Lung (tissue), 12 donors: ENCODE measurements around the gene RPLP1. TPM values are rescaled to one million over a fixed set of nuclear protein-coding genes. Genes with fewer than 3 reads are reported as not detected.

Experiments used
- ATAC-seq: fragments of 200-7000 bp; cut with Tn5 transposase; one replicate; pipeline ENCODE4 v1.9.1; 2020; ENCODE audit warnings: moderate number of reproducible peaks; ENCODE audit not compliant: insufficient read depth, low FRiP score
- DNase-seq, 3 donors: peaks; one replicate each; pipeline ENCODE4 v3.0.0-alpha.2; 2013 to 2017
- H3K27ac ChIP-seq, 2 donors: one replicate each; pipeline ENCODE4 v1.5.1; 2013; ENCODE audit warnings: mild to moderate bottlenecking in 2 of 2, moderate library complexity in 2 of 2, control low read depth in 1 of 2, inconsistent platforms in 1 of 2, low read depth in 1 of 2, low read length in 1 of 2
- H3K27me3 ChIP-seq, 3 donors: one replicate each; pipeline ENCODE4 v1.5.1; 2013; ENCODE audit warnings: low read length in 2 of 3; ENCODE audit not compliant: control insufficient read depth in 3 of 3, insufficient read depth in 3 of 3
- H3K36me3 ChIP-seq, 4 donors: one replicate each; pipeline ENCODE4 v1.5.1; 2013; ENCODE audit warnings: low read length in 4 of 4, mild to moderate bottlenecking in 1 of 4, moderate library complexity in 1 of 4; ENCODE audit not compliant: control insufficient read depth in 4 of 4, insufficient read depth in 4 of 4
- H3K4me1 ChIP-seq, 5 donors: one replicate each; pipeline ENCODE4 v1.5.1; 2013; ENCODE audit warnings: low read length in 5 of 5, mild to moderate bottlenecking in 2 of 5, moderate library complexity in 1 of 5; ENCODE audit not compliant: control insufficient read depth in 5 of 5, insufficient read depth in 5 of 5
- H3K4me3 ChIP-seq: one replicate; pipeline ENCODE4 v1.5.1; 2013; ENCODE audit warnings: mild to moderate bottlenecking, control low read depth, moderate library complexity
- H3K9ac ChIP-seq, 2 donors: one replicate each; pipeline ENCODE4 v1.5.1; 2013; ENCODE audit warnings: low read length in 2 of 2, control low read depth in 1 of 2; ENCODE audit not compliant: insufficient read depth in 1 of 2
- H3K9me3 ChIP-seq, 4 donors: one replicate each; pipeline ENCODE4 v1.5.1; 2013; ENCODE audit warnings: low read length in 3 of 4, mild to moderate bottlenecking in 1 of 4, moderate library complexity in 1 of 4; ENCODE audit not compliant: control insufficient read depth in 4 of 4, insufficient read depth in 3 of 4
- CTCF ChIP-seq: IDR thresholded peaks from 2 replicates; pipeline ENCODE4 v1.5.1; 2012; ENCODE audit warnings: mild to moderate bottlenecking; ENCODE audit errors: control extremely low read depth, extremely low read depth
- WGBS, 2 donors: extraction: QIAGEN DNeasy Blood & Tissue Kit; methylation state at CpG; one replicate each; pipeline ENCODE4 v1.1.7; 2013; 5-methylcytosine and 5-hydroxymethylcytosine counted together
- polyA plus RNA-seq, 2 donors: library from polyadenylated mRNA; stranded (reverse); fragments of 200-250 nt; gene quantifications; one replicate each; pipeline ENCODE4 v1.2.1, GENCODE V29; 2013
- total RNA-seq, 2 donors: library from RNA; depleted of rRNA in 1 of 2; stranded (reverse); fragments of >200 nt in 1 of 2; gene quantifications; one replicate each; pipeline ENCODE4 v1.2.1, GENCODE V29; 2014 to 2021
- donor health status: control.
- donor health status: control.
- donor health status: Bipolar disorder and iron deficiency.
- donor health status: healthy.
- donor health status: DM: yes; HTN: yes; CAD: no.

RPLP1 gene
- total and polyA plus RNA-seq, 4 donors: 201 to 2,405 (median 1,545) TPM

- Histone ChIP-seq H3K4me3 (no peak overlapping the region), H3K27ac (no peak overlapping the region), H3K4me1 (peaks cover 4 to 32% (median 14%) of the 10 kb centered on the region in 5 donors), H3K9ac (no peak overlapping the region), H3K9me3 (no peaks in the 10 kb centered on the region), H3K27me3 (no peaks in the 10 kb centered on the region), H3K36me3 (peaks cover 7 to 26% (median 13%) of the 10 kb centered on the region in 4 donors)
- TF ChIP-seq CTCF: no peak
- no peak for ATAC-seq
- 44 to 71% methylated on average over 2 of the region's 2 CpGs for WGBS, 2 donors
- peak in 1 of 3 donors; percentile 53 for DNase-seq
Observed at GRCh38 chr15:69459066-69459465, 6.4 kb downstream of the RPLP1 start.

DNA sequence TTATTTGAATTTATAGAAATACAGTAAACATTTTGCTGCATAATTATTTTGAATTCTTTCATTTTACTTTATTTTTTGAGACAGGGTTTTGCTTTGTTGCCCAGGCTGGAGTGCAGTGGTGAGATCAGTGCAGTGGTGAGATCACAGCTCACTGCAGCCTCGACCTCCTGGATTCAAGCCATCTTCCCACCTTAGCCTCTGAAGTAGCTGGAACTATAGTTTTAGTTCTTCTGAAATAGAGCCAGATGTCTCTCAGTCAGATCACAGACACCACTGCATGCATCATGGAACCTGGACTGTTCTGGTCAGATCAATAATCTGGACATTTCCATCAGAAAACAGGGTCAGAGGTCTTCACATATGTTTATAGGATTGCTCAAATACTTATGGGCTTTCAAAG, 7.9 kb downstream of the RPLP1 start:
- Histone ChIP-seq H3K4me1 (peaks cover 0 to 21% (median 6%) of the 10 kb centered on the region in 5 donors), H3K36me3 (peaks cover 0 to 20% (median 10%) of the 10 kb centered on the region in 4 donors), H3K4me3 (no peak overlapping the region), H3K9ac (no peak overlapping the region), H3K27me3 (no peaks in the 10 kb centered on the region), H3K9me3 (no peaks in the 10 kb centered on the region), H3K27ac (no peak overlapping the region)
- TF ChIP-seq CTCF: no peak
- ATAC-seq (no peak), DNase-seq (no peak)
- 56 to 62% methylated on average over 1 of the region's 1 CpG for WGBS, 2 donors

- Histone ChIP-seq H3K27ac (peak overlapping the region; percentile 17 to 71), H3K9me3 (no peaks in the 10 kb centered on the region), H3K4me3 (peak overlapping the region; percentile 11), H3K27me3 (no peaks in the 10 kb centered on the region), H3K36me3 (peaks cover 0 to 8% (median 1%) of the 10 kb centered on the region in 4 donors), H3K4me1 (peaks cover 0 to 21% (median 6%) of the 10 kb centered on the region in 5 donors), H3K9ac (peak overlapping the region; percentile 34 to 66)
- WGBS, 2 donors: 35 to 43% methylated on average over 23 of the region's 23 CpGs
- TF ChIP-seq CTCF: no peak
- DNase-seq (peak in 2 of 3 donors; percentile 65 to 74), ATAC-seq (no peak)
Observed at GRCh38 chr15:69462030-69462492, 9.4 kb downstream of the RPLP1 start.
